ENCODE results near the gene PCDHA7. TPM values are rescaled to one million over a fixed set of nuclear protein-coding genes. Genes with fewer than 3 reads are reported as not detected.
"Not testable (repeated sequence)": the region's sequence is repeated elsewhere in the genome, so short reads cannot be mapped to it uniquely, and the experiment has no call there.

The PCDHA7 gene
- total RNA-seq, 1 experiment from 2014 or later = not detected

DNA sequence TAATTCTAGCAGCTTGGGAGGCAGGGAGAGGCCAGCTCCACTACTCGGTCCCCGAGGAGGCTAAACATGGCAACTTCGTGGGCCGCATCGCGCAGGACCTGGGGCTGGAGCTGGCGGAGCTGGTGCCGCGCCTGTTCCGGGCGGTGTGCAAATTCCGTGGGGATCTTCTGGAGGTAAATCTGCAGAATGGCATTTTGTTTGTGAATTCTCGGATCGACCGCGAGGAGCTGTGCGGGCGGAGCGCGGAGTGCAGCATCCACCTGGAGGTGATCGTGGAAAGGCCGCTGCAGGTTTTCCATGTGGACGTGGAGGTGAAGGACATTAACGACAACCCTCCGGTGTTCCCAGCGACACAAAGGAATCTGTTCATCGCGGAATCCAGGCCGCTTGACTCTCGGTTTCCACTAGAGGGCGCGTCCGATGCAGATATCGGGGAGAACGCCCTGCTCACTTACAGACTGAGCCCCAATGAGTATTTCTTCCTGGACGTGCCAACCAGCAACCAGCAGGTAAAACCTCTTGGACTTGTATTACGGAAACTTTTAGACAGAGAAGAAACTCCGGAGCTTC is 455 bp downstream of the PCDHA7 start:
- H3K4me1 Mint-ChIP-seq (ENCODE audit: low read depth, unreplicated experiment); H3K27ac Mint-ChIP-seq (ENCODE audit: unreplicated experiment); H3K4me1 ChIP-seq; intact Hi-C loops (cut with micrococcal nuclease; ENCODE audit: unreplicated experiment); H3K27me3 Mint-ChIP-seq (ENCODE audit: insufficient read depth, unreplicated experiment); BruUV-seq (replicated peaks); POLR2A ChIA-PET; CTCF ChIA-PET; DNase-seq; H3K36me3 Mint-ChIP-seq (ENCODE audit: insufficient read depth, unreplicated experiment); H3K36me3 ChIP-seq (ENCODE audit: control insufficient read depth, insufficient read depth, low read length); H3K27me3 ChIP-seq (replicated peaks; ENCODE audit: control insufficient read depth, insufficient read depth, low read length); H3K4me3 ChIP-seq (ENCODE audit: low read depth, low read length); H3K9me3 ChIP-seq; H3K4me3 Mint-ChIP-seq (ENCODE audit: unreplicated experiment); H3K9me3 Mint-ChIP-seq (ENCODE audit: unreplicated experiment): not testable (repeated sequence)

DNA sequence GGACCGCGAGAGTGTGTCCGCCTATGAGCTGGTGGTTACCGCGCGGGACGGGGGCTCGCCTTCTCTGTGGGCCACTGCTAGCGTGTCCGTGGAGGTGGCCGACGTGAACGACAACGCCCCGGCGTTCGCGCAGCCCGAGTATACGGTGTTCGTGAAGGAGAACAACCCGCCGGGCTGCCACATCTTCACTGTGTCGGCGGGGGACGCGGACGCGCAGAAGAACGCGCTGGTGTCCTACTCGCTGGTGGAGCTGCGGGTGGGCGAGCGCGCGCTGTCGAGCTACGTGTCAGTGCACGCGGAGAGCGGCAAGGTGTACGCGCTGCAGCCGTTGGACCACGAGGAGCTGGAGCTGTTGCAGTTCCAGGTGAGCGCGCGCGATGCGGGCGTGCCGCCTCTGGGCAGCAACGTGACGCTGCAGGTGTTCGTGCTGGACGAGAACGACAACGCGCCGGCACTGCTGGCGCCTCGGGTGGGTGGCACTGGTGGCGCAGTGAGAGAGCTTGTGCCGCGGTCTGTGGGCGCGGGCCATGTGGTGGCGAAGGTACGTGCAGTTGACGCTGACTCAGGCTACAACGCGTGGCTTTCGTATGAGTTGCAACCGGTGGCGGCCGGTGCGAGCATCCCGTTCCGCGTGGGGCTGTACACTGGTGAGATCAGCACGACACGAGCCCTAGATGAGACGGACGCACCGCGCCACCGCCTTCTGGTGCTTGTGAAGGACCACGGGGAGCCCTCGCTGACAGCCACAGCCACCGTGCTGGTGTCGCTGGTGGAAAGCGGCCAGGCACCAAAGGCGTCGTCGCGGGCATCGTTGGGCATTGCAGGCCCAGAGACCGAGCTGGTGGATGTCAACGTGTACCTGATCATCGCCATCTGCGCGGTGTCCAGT is 1.8 kb downstream of the PCDHA7 start:
- no peaks in the 10 kb centered on the region for H3K9me3 Mint-ChIP-seq (ENCODE audit: unreplicated experiment)
- H3K27ac Mint-ChIP-seq (ENCODE audit: unreplicated experiment) = no peak overlapping the region
- TF ChIP-seq, protein P1, sequence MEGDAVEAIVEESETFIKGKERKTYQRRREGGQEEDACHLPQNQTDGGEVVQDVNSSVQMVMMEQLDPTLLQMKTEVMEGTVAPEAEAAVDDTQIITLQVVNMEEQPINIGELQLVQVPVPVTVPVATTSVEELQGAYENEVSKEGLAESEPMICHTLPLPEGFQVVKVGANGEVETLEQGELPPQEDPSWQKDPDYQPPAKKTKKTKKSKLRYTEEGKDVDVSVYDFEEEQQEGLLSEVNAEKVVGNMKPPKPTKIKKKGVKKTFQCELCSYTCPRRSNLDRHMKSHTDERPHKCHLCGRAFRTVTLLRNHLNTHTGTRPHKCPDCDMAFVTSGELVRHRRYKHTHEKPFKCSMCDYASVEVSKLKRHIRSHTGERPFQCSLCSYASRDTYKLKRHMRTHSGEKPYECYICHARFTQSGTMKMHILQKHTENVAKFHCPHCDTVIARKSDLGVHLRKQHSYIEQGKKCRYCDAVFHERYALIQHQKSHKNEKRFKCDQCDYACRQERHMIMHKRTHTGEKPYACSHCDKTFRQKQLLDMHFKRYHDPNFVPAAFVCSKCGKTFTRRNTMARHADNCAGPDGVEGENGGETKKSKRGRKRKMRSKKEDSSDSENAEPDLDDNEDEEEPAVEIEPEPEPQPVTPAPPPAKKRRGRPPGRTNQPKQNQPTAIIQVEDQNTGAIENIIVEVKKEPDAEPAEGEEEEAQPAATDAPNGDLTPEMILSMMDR (IDR thresholded peaks at IDR 0.05; ENCODE audit: insufficient read depth in 1 of 2, low read depth in 1 of 2, low read length in 1 of 2, severe bottlenecking in 1 of 2, unreplicated experiment in 1 of 2) = no peak
- ChIA-PET POLR2A (no interaction called here), CTCF (no interaction called here)
- BruUV-seq (replicated peaks) = no TSS peak
- no peaks in the 10 kb centered on the region for H3K4me1 ChIP-seq
- no peaks in the 10 kb centered on the region for H3K27me3 ChIP-seq (replicated peaks; ENCODE audit: control insufficient read depth, insufficient read depth, low read length)
- H3K9me3 ChIP-seq = no peaks in the 10 kb centered on the region; the same call in none of the 2 replicates
- no peaks in the 10 kb centered on the region for H3K36me3 ChIP-seq (ENCODE audit: control insufficient read depth, insufficient read depth, low read length)
- H3K4me1 Mint-ChIP-seq (ENCODE audit: low read depth, unreplicated experiment) = no peaks in the 10 kb centered on the region
- intact Hi-C loops (cut with micrococcal nuclease; ENCODE audit: unreplicated experiment) = no loop called here
- DNase-seq = no peak
- H3K27me3 Mint-ChIP-seq (ENCODE audit: insufficient read depth, unreplicated experiment) = no peaks in the 10 kb centered on the region
- no peak overlapping the region for H3K4me3 Mint-ChIP-seq (ENCODE audit: unreplicated experiment)
- H3K4me3 ChIP-seq (ENCODE audit: low read depth, low read length) = no peak overlapping the region
- H3K36me3 Mint-ChIP-seq (ENCODE audit: insufficient read depth, unreplicated experiment) = no peaks in the 10 kb centered on the region

DNA sequence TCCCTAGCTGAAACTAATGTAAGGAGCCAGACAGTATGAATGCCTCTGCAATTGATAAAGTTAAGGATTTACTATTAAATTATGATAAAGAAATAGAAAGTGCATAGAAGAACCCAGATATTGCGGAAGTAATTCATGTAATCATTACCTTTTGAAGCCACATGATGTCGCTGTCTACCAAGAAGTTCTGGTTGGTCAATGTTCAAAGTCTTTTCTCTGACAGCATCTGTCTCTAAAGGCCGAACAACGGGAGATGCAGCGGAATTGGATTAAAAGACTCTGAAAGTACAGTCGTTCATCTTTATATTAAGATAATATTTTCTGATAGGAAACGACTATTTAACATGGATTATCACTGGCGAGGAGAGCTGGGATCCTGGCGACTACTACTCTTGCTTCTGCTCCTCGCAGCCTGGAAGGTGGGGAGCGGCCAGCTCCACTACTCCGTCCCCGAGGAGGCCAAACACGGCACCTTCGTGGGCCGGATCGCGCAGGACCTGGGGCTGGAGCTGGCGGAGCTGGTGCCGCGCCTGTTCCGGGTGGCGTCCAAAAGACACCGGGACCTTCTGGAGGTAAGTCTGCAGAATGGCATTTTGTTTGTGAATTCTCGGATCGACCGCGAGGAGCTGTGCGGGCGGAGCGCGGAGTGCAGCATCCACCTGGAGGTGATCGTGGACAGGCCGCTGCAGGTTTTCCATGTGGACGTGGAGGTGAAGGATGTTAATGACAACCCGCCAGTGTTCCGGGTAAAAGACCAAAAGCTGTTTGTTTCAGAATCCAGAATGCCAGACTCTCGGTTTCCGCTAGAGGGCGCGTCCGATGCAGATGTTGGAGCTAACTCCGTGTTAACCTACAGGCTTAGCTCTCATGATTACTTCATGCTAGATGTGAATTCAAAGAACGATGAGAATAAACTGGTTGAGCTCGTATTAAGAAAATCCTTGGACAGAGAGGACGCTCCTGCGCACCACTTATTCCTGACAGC is 7.2 kb downstream of the PCDHA7 start, which contains the start of gene PCDHA8:
PCDHA8 (plus strand) TSS at position 210 of the 985 bp plus-strand sequence; CDS start at position 345, 135 bp downstream.
- Mint-ChIP-seq H3K4me3 (ENCODE audit: unreplicated experiment) (no peak within 1 kb of the TSS), H3K9me3 (ENCODE audit: unreplicated experiment) (no peaks in the 10 kb centered on the region), H3K27me3 (ENCODE audit: insufficient read depth, unreplicated experiment) (no peaks in the 10 kb centered on the region), H3K27ac (ENCODE audit: unreplicated experiment) (no peak within 1 kb of the TSS), H3K36me3 (ENCODE audit: insufficient read depth, unreplicated experiment) (no peaks in the 10 kb centered on the region), H3K4me1 (ENCODE audit: low read depth, unreplicated experiment) (no peaks in the 10 kb centered on the region)
- Histone ChIP-seq H3K4me3 (ENCODE audit: low read depth, low read length) (no peak within 1 kb of the TSS), H3K9me3 (0 out of 2 replicates have a peak, but pooled peaks cover 3% of the 10 kb centered on the region), H3K36me3 (ENCODE audit: control insufficient read depth, insufficient read depth, low read length) (no peaks in the 10 kb centered on the region), H3K27me3 (replicated peaks; ENCODE audit: control insufficient read depth, insufficient read depth, low read length) (no peaks in the 10 kb centered on the region), H3K4me1 (no peaks in the 10 kb centered on the region)
- ChIA-PET POLR2A (no interaction called here), CTCF (interaction anchor here (0.6 kb wide), 1 partner anchor 587 kb away, joined by 3 read pairs; no protein-coding TSS in a partner anchor)
- BruUV-seq (replicated peaks) = no TSS peak
- intact Hi-C loops (cut with micrococcal nuclease; ENCODE audit: unreplicated experiment) = loop anchor here (1.0 kb wide), 1 partner anchor 200 kb away; no protein-coding TSS in a partner anchor
- no peak for DNase-seq
- TF ChIP-seq, protein P1 (IDR thresholded peaks at IDR 0.05; ENCODE audit: insufficient read depth in 1 of 2, low read depth in 1 of 2, low read length in 1 of 2, severe bottlenecking in 1 of 2, unreplicated experiment in 1 of 2) = no peak

All from Caco-2 (cell line).